ENCODE results near the gene LRFN2.

GRCh38 chr6:40606981-40607380, 19.8 kb upstream of the LRFN2 start:
- TF ChIP-seq CTCF (IDR thresholded peaks at IDR 0.05) (no peak), YY1 (IDR thresholded peaks at IDR 0.05; ENCODE audit: low read depth) (no peak), FOXJ3 (CRISPR knock-in tag; IDR thresholded peaks at IDR 0.05) (no peak), POLR2AphosphoS5 (IDR thresholded peaks at IDR 0.05; ENCODE audit: low read depth, low read length) (no peak), MXI1 (IDR thresholded peaks at IDR 0.05; ENCODE audit: low read depth, low read length) (no peak), NFIC (IDR thresholded peaks at IDR 0.05; ENCODE audit: borderline replicate concordance) (no peak)
- TF ChIP-seq, protein P1, sequence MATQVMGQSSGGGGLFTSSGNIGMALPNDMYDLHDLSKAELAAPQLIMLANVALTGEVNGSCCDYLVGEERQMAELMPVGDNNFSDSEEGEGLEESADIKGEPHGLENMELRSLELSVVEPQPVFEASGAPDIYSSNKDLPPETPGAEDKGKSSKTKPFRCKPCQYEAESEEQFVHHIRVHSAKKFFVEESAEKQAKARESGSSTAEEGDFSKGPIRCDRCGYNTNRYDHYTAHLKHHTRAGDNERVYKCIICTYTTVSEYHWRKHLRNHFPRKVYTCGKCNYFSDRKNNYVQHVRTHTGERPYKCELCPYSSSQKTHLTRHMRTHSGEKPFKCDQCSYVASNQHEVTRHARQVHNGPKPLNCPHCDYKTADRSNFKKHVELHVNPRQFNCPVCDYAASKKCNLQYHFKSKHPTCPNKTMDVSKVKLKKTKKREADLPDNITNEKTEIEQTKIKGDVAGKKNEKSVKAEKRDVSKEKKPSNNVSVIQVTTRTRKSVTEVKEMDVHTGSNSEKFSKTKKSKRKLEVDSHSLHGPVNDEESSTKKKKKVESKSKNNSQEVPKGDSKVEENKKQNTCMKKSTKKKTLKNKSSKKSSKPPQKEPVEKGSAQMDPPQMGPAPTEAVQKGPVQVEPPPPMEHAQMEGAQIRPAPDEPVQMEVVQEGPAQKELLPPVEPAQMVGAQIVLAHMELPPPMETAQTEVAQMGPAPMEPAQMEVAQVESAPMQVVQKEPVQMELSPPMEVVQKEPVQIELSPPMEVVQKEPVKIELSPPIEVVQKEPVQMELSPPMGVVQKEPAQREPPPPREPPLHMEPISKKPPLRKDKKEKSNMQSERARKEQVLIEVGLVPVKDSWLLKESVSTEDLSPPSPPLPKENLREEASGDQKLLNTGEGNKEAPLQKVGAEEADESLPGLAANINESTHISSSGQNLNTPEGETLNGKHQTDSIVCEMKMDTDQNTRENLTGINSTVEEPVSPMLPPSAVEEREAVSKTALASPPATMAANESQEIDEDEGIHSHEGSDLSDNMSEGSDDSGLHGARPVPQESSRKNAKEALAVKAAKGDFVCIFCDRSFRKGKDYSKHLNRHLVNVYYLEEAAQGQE (IDR thresholded peaks at IDR 0.05; ENCODE audit: low read depth, low read length), result no peak
- TF ChIP-seq, protein P2, sequence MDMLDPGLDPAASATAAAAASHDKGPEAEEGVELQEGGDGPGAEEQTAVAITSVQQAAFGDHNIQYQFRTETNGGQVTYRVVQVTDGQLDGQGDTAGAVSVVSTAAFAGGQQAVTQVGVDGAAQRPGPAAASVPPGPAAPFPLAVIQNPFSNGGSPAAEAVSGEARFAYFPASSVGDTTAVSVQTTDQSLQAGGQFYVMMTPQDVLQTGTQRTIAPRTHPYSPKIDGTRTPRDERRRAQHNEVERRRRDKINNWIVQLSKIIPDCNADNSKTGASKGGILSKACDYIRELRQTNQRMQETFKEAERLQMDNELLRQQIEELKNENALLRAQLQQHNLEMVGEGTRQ (IDR thresholded peaks at IDR 0.05; ENCODE audit: borderline replicate concordance, low read depth, low read length), result no peak
